ENCODE data around the gene NBAS.
"Not testable (repeated sequence)": the region's sequence is repeated elsewhere in the genome, so short reads cannot be mapped to it uniquely, and the experiment has no call there.

NBAS gene

GRCh38 chr2:15404511-15404910 lies 156.6 kb downstream of the NBAS start:
- DNase-seq, result not testable (repeated sequence)

- DNase-seq, result no peak
Observed at GRCh38 chr2:15400240-15400826, 160.8 kb downstream of the NBAS start.

- no peak for DNase-seq
Observed at GRCh38 chr2:15399241-15399640, 161.9 kb downstream of the NBAS start.

- no peak for DNase-seq
Observed at GRCh38 chr2:15391751-15392150, 169.4 kb downstream of the NBAS start.

- DNase-seq, result no peak
Observed at GRCh38 chr2:15389895-15390294, 171.2 kb downstream of the NBAS start.

GRCh38 chr2:15389326-15389700 lies 171.8 kb downstream of the NBAS start:
- DNase-seq, result no peak

GRCh38 chr2:15388406-15389325 lies 172.5 kb downstream of the NBAS start:
- no peak for DNase-seq

- DNase-seq, result no peak
Observed at GRCh38 chr2:15385184-15385583, 175.9 kb downstream of the NBAS start.

- DNase-seq, result no peak
Observed at GRCh38 chr2:15383695-15384350, 177.3 kb downstream of the NBAS start.

- no peak for DNase-seq
Observed at GRCh38 chr2:15378148-15378908, 182.8 kb downstream of the NBAS start.

GRCh38 chr2:15377202-15377601 lies 183.9 kb downstream of the NBAS start:
- DNase-seq, result no peak

GRCh38 chr2:15372019-15372418 lies 189.1 kb downstream of the NBAS start:
- DNase-seq, result no peak

GRCh38 chr2:15369129-15369528 lies 192.0 kb downstream of the NBAS start:
- DNase-seq, result no peak

GRCh38 chr2:15367715-15368114 lies 193.4 kb downstream of the NBAS start:
- no peak for DNase-seq

- DNase-seq, result no peak
Observed at GRCh38 chr2:15367205-15367604, 193.9 kb downstream of the NBAS start.

GRCh38 chr2:15365411-15365810 lies 195.7 kb downstream of the NBAS start:
- DNase-seq, result no peak

GRCh38 chr2:15364561-15364960 lies 196.6 kb downstream of the NBAS start:
- no peak for DNase-seq

- DNase-seq, result no peak
Observed at GRCh38 chr2:15363734-15364133, 197.4 kb downstream of the NBAS start.

- DNase-seq, result no peak
Observed at GRCh38 chr2:15363142-15363541, 198.0 kb downstream of the NBAS start.

GRCh38 chr2:15359716-15360531 lies 201.2 kb downstream of the NBAS start:
- DNase-seq, result no peak

- no peak for DNase-seq
Observed at GRCh38 chr2:15357922-15358321, 203.2 kb downstream of the NBAS start.

- DNase-seq, result no peak
Observed at GRCh38 chr2:15357186-15357585, 203.9 kb downstream of the NBAS start.
